NK-92 (cell line): ENCODE measurements around the gene CNTNAP5.

Experiments
- DNase-seq: peaks from one replicate; lab custom pipeline; 2025; ENCODE audit not compliant: unreplicated experiment; lab: John Stamatoyannopoulos, UW

CNTNAP5 gene

DNA sequence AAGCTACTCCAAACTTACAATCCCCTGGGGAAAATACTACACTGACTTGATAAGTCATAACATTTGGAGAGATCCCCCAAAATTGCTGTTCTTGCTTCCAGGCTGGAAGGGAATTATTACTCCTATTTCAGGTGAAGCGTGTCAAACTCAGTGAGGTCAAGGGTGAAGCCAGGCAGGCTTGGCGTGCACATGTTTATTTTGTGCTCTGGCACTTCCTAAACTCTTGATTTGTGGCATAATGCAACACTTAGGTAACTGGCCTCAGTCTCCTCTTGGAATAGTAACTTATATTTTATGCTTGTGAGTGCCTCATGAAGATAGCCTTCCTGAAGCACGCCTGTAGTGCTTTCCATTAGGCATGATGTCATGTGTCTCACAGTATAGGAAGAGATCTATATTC is 751.2 kb downstream of the CNTNAP5 start:
- DNase-seq = no peak

GRCh38 chr2:124778076-124778475 is 753.0 kb downstream of the CNTNAP5 start:
- DNase-seq = no peak

GRCh38 chr2:124796647-124797046 is 771.6 kb downstream of the CNTNAP5 start:
- DNase-seq = no peak

- no peak for DNase-seq
These were observed 772.0 kb downstream of the CNTNAP5 start for GRCh38 chr2:124797049-124797448.

DNA sequence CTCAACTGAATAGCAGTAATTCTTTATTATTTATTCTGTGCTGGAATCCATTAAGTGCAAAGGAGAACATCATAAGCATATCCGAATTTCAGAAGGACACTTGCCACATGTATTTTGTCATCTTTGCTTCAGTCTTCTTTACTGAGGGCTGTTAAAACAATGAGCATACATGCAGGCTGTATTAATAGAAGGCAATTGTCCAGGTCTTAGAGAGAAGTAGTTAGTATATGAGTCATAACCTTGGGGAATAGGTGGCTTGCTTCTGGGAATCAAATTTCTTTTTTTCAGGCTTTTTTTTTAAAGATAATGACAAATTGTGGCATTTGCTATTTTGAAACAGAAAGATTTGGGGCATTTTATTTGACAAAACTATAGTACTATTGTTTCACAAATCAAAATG is 773.5 kb downstream of the CNTNAP5 start:
- no peak for DNase-seq

GRCh38 chr2:124804014-124804940 is 779.2 kb downstream of the CNTNAP5 start:
- no peak for DNase-seq

- DNase-seq = no peak
These were observed 780.0 kb downstream of the CNTNAP5 start for GRCh38 chr2:124805060-124805459.

DNA sequence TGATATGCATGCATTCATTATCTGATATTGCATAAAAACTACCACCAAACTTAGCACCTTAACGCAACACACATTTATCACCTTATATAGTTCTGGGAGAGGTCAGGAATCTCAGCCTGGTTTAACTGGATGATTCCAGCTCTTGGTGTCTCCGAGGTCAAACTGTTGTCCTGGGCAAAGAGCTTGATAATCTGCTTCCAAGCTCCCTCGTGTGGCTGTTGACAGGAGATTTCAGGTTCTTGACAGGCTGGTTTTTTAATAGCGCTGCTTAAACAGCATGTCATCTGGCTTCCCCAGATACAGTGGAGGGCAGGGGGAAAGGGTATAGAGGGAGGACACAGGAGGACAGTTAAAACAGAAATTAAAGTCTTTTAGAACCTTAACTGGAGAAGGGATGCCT is 785.0 kb downstream of the CNTNAP5 start:
- DNase-seq = no peak

- no peak for DNase-seq
These were observed 790.1 kb downstream of the CNTNAP5 start for GRCh38 chr2:124814968-124815745.

GRCh38 chr2:124816007-124816406 is 790.9 kb downstream of the CNTNAP5 start:
- no peak for DNase-seq

DNA sequence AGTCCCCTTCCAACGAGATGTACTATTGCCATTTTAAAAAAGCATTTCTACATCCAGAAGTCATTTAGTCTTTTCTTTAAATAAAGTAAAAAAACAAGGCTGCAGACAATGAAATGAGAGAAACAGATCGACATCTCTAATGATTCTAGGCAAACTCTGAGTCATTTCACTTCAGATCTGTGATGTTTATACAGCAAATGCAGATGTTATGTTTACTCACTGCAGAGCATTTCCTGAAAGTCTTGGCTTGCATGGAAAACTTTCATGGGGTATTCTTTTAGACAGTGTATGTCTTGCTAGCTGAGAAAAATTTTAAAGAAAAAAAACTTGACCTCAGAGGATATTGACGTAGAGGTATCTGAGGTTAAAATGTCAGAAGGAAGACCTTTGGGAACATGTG is 797.4 kb downstream of the CNTNAP5 start:
- DNase-seq = no peak

DNA sequence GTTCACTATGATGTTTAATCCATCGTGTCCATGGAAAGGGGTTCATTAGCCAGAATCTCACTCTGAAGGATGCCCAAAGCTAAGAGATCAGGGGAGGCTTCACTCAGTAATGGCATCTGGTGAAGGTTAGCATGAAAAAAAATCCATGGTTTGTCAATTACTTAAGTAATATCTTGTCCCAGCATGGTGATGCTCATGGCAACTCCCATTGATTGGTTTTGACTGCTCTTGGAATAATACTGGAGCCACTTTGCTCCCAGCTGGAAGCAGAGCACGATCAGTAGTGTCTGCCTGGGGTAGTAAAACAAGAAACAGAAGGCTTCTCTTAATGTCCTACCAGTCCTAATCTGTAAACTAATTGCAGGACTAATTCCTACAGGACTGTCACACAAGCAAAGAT is 799.4 kb downstream of the CNTNAP5 start:
- no peak for DNase-seq

GRCh38 chr2:124832521-124832920 is 807.4 kb downstream of the CNTNAP5 start:
- no peak for DNase-seq

GRCh38 chr2:124834331-124834730 is 809.2 kb downstream of the CNTNAP5 start:
- DNase-seq = no peak

- no peak for DNase-seq
These were observed 810.2 kb downstream of the CNTNAP5 start for GRCh38 chr2:124835331-124835730.

GRCh38 chr2:124836416-124836815 is 811.3 kb downstream of the CNTNAP5 start:
- no peak for DNase-seq

- DNase-seq = no peak
These were observed 812.4 kb downstream of the CNTNAP5 start for GRCh38 chr2:124837496-124837895.

DNA sequence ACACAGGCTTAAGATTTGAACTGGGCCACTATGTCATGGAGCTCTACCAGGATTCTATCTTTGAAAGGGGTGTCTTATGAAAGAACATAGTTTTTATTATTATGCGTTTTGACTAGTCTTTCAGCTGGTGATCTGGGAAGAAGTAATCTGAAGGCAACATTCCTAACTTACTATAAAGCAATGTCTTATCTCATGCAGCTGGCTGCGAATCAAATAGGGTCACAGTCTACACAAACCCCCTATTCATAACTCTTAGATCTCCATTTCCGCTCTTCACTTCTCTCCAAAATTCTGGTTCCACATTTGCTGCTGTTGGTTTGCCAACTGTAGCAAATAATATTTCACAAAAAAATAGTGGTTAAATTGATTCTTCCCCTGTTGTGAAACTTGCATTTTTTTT is 813.3 kb downstream of the CNTNAP5 start:
- no peak for DNase-seq

DNA sequence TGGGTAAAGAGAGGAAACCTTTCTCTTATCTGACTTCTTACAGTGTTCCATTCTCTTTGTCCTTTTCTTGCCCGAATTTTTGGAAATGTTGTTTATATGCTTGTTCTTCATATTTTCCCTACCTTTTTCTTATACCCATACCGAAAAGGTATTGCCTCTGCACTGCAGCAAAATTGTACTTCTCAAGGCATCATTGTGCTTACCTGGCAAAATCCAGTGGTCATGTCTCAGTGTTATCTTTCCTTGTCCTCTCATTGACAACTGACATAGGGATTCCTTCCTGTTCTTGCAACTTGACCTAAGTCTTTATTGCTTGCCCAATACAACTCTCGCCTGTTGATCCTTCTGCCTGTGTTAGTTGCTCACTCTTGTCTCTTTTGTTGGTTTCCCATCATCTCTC is 842.2 kb downstream of the CNTNAP5 start:
- DNase-seq = no peak

GRCh38 chr2:124874219-124874618 is 849.1 kb downstream of the CNTNAP5 start:
- DNase-seq = no peak

DNA sequence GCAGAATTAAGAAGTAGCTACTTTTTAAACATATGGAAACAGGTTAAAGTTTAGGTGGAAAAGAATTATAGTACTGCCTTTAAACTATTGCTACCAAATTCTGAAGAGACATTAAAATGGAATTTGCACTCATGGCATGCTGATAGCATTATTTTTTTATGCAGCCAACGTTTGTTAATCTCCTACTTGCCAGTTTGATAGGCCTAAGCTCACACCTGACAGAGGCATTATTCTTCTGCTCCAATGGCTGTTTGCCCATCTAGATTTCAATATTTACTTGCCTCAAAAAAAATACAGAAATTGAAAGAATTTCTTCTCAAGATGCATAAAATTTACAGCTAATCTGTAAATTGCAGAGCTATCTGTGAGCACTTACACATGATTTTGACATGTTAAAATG is 849.6 kb downstream of the CNTNAP5 start:
- no peak for DNase-seq

DNA sequence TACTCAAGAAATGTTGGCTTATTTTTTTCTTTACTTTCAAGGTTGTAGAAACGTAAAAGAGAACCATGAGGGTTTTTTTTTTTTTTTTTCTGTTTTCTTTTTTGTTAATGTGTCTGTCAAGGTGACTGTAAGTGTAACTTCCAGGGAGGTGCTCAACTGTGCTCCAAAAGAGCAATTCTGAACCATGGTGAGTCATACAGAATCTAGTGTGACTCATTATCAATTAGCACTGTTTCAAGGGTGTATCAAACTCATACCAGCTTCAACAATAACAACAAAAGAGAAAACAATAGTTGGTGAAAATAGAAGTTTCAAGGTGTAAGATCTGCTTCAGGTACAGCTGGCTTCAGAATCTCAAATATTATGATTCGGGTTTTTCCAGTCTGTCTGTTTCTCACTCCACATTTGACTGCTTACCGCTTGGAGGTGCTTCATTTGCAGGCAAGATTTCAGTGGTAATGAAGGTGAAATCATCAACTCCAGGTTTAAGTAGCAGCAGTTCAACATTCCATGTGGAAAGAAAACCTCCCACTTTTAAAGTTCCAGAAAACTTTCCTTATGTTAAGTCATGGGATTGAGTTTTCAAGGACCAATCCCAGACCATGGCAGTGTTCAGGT is 850.6 kb downstream of the CNTNAP5 start:
- no peak for DNase-seq
